Mucosa of descending colon (tissue), 3 donors: ENCODE data around the gene OR6K6. TPM values are rescaled to one million over a fixed set of nuclear protein-coding genes. Genes with fewer than 3 reads are reported as not detected.

ENCODE experiments used
- ATAC-seq: fragments of 200-7000 bp; cut with Tn5 transposase; one replicate; pipeline ENCODE4 v1.9.1; 2020; ENCODE audit warnings: mild to moderate bottlenecking, moderate library complexity
- DNase-seq, 3 donors: peaks; one replicate each; pipeline ENCODE4 v3.0.0-alpha.2; 2020
- H3K36me3 ChIP-seq: fragments of 200-600 bp; one replicate; pipeline ENCODE4 v1.8.0; 2021; ENCODE audit warnings: low read depth, mild to moderate bottlenecking
- H3K4me1 ChIP-seq: fragments of 200-600 bp; one replicate; pipeline ENCODE4 v1.8.0; 2021; ENCODE audit warnings: low read depth, mild to moderate bottlenecking
- H3K4me3 ChIP-seq: fragments of 200-600 bp; one replicate; pipeline ENCODE4 v1.8.0; 2021; ENCODE audit warnings: mild to moderate bottlenecking
- H3K9me3 ChIP-seq: fragments of 200-600 bp; one replicate; pipeline ENCODE4 v1.8.0; 2021; ENCODE audit warnings: mild to moderate bottlenecking
- CTCF ChIP-seq: fragments of 200-600 bp; IDR thresholded peaks from one replicate; pipeline ENCODE4 v1.8.0; 2022; ENCODE audit warnings: antibody characterized with exemption, mild to moderate bottlenecking
- intact Hi-C, 2 donors: fragments of 100-400 bp; cut with DNase I in 1 of 2; cut with micrococcal nuclease in 1 of 2; formaldehyde crosslinking; loops; one replicate each; pipeline versions ENCODE4 v1.11.0 to v1.11.1; 2022; cut with DNase I, micrococcal nuclease
- long read RNA-seq, 2 donors: library from polyadenylated mRNA; unstranded; transcript quantifications; one replicate each; pipeline ENCODE4 v2.0.0, GENCODE V29; 2019 to 2021
- total RNA-seq, 3 donors: library from RNA; stranded (reverse); fragmentation: NEBNext Ultra II Directional in 2 of 3; extraction: Animal tissue kit (Norgen Biotek cat#: 25700) in 2 of 3; gene quantifications; one replicate each; pipeline versions ENCODE4 v1.2.1 to v1.2.4, GENCODE V29; 2021 to 2023
- donor health status: DM: no; HTN: no; CAD: no; lungs with moderate emphysema.
- donor health status: DM: no; HTN: no; CAD: no.
- donor health status: DM: no; HTN: yes; CAD: no.

Gene OR6K6
- not detected for total RNA-seq
- long read RNA-seq, donor 1 = 0 reads
- long read RNA-seq, donor 2 = 0 reads

GRCh38 chr1:158754420-158754819 lies at the start of gene OR6K6:
TSS of gene OR6K6 (plus strand) at chr1:158754720. CDS start at chr1:158754888, 168 bp downstream.
- no peaks in the 10 kb centered on the region for H3K4me1 ChIP-seq

GRCh38 chr1:158706096-158706495 lies 48.4 kb upstream of the OR6K6 start:
- ATAC-seq = no peak

More at GRCh38 chr1:158754420-158754819, at the start of gene OR6K6:
- Histone ChIP-seq H3K4me3 (no peak within 1 kb of the TSS), H3K9me3 (peaks cover 2% of the 10 kb centered on the region), H3K36me3 (no peaks in the 10 kb centered on the region)
- DNase-seq (no peak), ATAC-seq (no peak)
- intact Hi-C loops = no loop called here
- TF ChIP-seq CTCF = no peak

GRCh38 chr1:158711098-158711497 lies 43.4 kb upstream of the OR6K6 start:
- no peaks in the 10 kb centered on the region for H3K36me3 ChIP-seq
- no peak for TF ChIP-seq CTCF

More at GRCh38 chr1:158706096-158706495, 48.4 kb upstream of the OR6K6 start:
- no peaks in the 10 kb centered on the region for H3K9me3 ChIP-seq
- no peak for TF ChIP-seq CTCF
- H3K4me3 ChIP-seq = no peak overlapping the region
- no peaks in the 10 kb centered on the region for H3K36me3 ChIP-seq
- no peak for DNase-seq
- intact Hi-C loops = no loop called here
- no peaks in the 10 kb centered on the region for H3K4me1 ChIP-seq

GRCh38 chr1:158714754-158715153 lies 39.8 kb upstream of the OR6K6 start:
- Histone ChIP-seq H3K9me3 (no peaks in the 10 kb centered on the region), H3K4me1 (no peaks in the 10 kb centered on the region), H3K4me3 (no peak overlapping the region), H3K36me3 (no peaks in the 10 kb centered on the region)
- ATAC-seq (no peak), DNase-seq (no peak)
- intact Hi-C loops = no loop called here
- no peak for TF ChIP-seq CTCF

More at GRCh38 chr1:158711098-158711497, 43.4 kb upstream of the OR6K6 start:
- DNase-seq (no peak), ATAC-seq (no peak)
- no peak overlapping the region for H3K4me3 ChIP-seq
- no peaks in the 10 kb centered on the region for H3K4me1 ChIP-seq
- intact Hi-C loops = no loop called here
- H3K9me3 ChIP-seq = no peaks in the 10 kb centered on the region

- no peak for TF ChIP-seq CTCF
- intact Hi-C loops = no loop called here
- DNase-seq (no peak), ATAC-seq (no peak)
- no peaks in the 10 kb centered on the region for H3K36me3 ChIP-seq
- H3K4me1 ChIP-seq = no peaks in the 10 kb centered on the region
- H3K4me3 ChIP-seq = no peak overlapping the region
- no peaks in the 10 kb centered on the region for H3K9me3 ChIP-seq
Measured at GRCh38 chr1:158716335-158716734, 38.2 kb upstream of the OR6K6 start.

- DNase-seq = no peak
- intact Hi-C loops = no loop called here
- no peaks in the 10 kb centered on the region for H3K36me3 ChIP-seq
- H3K4me3 ChIP-seq = no peak overlapping the region
- ATAC-seq = no peak
- no peaks in the 10 kb centered on the region for H3K4me1 ChIP-seq
- H3K9me3 ChIP-seq = no peaks in the 10 kb centered on the region
- TF ChIP-seq CTCF = no peak
Measured at GRCh38 chr1:158717344-158717743, 37.2 kb upstream of the OR6K6 start.
